Gastrocnemius medialis (tissue), 4 donors: ENCODE measurements around the gene VWA3B.

Experiments
- CTCF ChIP-seq, 5 experiments: fragments of 450-650 bp in 3 of 5; fragments of 200-600 bp in 2 of 5; sonication (generic) in 2 of 5; IDR thresholded peaks in 4 of 5; conservative IDR thresholded peaks in 1 of 5; 1 replicate in 4 of 5; 2 replicates in 1 of 5; pipeline ENCODE4 v1.5.1; 2016 to 2019; ENCODE audit warnings: antibody characterized with exemption in 5 of 5, mild to moderate bottlenecking in 3 of 5, moderate library complexity in 3 of 5
- POLR2A ChIP-seq, 2 donors: fragments of 450-650 bp; IDR thresholded peaks; one replicate each; pipeline ENCODE4 v1.6.1; 2017; ENCODE audit warnings: antibody characterized with exemption in 2 of 2, mild to moderate bottlenecking in 2 of 2, moderate library complexity in 2 of 2

DNA sequence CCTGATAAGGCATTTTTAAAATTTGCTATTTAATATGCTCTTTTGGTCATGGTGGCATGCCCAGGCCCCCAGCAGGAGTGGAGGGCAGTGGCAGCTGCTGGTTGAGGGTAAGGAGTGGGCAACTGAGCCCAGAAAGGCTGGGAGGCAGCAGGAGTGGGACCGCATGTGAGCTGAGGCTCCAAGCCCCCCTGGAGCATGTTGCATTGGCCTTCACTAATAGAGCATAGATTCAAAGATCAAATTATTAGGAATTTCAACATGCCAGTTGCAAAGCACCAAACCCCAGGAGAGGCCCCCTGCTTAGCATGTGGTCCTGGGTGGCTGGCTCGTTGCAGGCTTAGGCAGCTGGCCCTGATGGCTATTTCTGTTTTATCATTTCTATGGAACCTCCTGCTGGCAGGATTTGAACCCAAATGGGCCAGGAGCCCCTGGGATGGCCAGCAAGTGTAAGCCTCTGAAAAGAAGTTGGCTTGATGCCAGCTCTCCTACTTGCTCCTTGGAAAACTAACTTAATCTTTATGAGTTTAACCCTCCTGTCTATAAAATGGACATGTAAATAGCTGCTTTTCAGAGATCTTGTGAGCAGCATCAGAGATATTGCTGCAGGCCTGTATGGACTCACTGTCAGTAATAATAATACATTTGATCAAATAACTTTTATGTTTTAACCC, 49.2 kb upstream of the VWA3B start:
- no peak for TF ChIP-seq CTCF (IDR thresholded peaks at IDR 0.05 in 4 of 5, conservative IDR thresholded peaks at IDR 0.05 in 1 of 5)
- no peak for TF ChIP-seq POLR2A (IDR thresholded peaks at IDR 0.05)
